Hepatocyte (in vitro differentiated cells): ENCODE data around the gene EDC3.

Source experiments
- CTCF ChIP-seq: fragments of 200-600 bp; sonication (generic); IDR thresholded peaks from 2 replicates; pipeline ENCODE4 v1.5.1; 2016; ENCODE audit warnings: antibody characterized with exemption, mild to moderate bottlenecking; ENCODE audit not compliant: poor library complexity
- EZH2 ChIP-seq: fragments of 200-600 bp; sonication (generic); IDR thresholded peaks from 2 replicates; pipeline ENCODE4 v1.6.1; 2016; ENCODE audit warnings: antibody characterized with exemption, mild to moderate bottlenecking, borderline replicate concordance
- EZH2phosphoT487 ChIP-seq: fragments of 200-600 bp; sonication (generic); IDR thresholded peaks from one replicate; pipeline ENCODE4 v1.6.1; 2018; ENCODE audit warnings: antibody characterized with exemption, mild to moderate bottlenecking, low read depth, moderate library complexity; ENCODE audit not compliant: unreplicated experiment, severe bottlenecking

GRCh38 chr15:74589826-74590225 lies 106.0 kb downstream of the EDC3 start:
- no peak for TF ChIP-seq CTCF
- no peak for TF ChIP-seq EZH2
- TF ChIP-seq EZH2phosphoT487 = no peak
